GM21717 (cell line): Measurements from ENCODE around the gene RAB6B.

Experiments used
- ATAC-seq: cut with Tn5 transposase; IDR thresholded peaks from one replicate; pipeline ENCODE4 v1.9.1; 2021; ENCODE audit warnings: mild to moderate bottlenecking, moderate library complexity; ENCODE audit not compliant: unreplicated experiment

RAB6B gene

DNA sequence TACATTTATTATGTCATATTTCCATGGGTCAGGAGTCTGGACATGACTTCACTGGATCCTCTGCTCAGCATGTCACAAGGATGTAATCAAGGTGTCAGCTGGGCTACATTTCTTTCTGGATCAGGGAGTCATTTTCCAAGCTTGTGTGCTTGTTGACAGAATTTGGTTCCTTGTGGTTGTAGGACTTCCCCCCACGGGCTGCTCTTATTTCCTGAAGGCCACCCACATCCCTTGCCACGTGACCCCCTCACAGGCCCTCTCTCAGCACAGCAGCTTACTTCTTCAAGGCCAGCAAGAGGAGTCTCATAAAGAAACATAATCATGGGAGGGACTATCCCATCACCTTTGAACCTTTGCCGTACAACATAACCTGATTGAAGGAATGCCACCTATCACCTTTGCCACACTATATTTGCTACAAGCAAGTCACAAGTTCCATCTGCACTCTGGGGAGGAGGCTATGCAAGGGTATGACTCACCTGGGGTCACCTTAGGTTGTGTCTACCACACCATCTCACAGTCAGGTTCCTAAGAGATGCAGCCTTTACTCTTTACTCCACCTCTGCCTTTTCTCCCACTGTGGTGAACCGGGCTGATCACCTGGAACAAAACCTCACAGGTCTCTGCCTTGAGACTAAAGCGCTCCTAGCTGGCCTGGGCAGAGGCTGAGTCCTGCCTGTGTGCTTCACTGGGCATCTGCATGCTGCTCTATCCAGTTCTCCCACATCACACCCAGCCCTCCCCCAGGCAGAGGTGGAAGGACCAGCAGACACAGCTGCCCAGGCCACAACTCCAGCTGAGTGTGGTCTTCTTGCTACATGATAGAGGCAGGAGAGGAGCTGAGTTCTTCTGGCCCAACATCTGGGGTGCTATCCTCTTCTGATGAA, 13.5 kb downstream of the RAB6B start:
- no peak for ATAC-seq

DNA sequence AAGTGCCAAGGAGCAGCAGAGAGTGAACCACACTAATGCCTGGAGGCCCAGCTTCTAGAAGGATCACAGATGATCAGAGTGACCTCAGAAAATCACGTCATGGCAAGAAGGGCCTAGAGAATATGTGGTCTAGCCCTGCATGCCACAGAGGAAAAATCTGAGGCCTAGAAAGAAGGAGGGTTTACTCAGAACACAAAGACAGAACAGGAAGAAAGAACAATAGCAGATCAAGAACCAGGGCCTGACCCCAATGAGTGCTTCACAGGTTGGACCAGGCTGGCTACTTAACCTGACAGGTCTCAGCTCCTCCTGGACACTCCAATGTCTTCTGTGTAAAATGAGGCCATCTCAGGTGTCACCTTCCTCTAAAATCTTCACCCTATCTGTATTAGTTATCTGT, 14.2 kb downstream of the RAB6B start:
- no peak for ATAC-seq

DNA sequence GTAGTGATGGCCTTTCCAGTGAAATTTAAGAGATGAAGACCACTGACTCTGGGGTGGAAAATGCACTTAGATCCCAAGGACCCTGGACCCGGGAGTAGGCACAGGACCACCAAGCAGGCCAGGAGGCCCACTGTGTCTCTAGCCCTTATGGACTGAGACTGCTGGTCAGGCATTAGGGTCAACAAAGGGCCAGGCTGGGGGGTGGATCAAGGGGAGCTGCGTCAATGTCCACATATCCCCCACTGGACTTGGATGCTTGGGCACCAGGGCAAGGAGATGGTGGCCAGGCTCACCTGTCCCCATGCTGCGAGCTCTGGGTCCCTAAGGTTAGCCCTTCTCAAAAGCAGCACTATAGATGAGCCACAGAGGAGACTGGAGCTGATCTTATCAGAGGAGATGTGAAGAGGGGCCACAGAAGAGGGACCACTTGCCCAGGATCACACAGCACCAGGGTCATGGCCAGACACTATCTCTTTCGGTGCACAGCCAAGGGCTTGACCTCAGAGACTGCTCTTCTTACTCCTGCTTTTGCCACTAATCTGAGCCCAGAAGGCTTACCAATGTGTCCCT, 14.7 kb downstream of the RAB6B start:
- no peak for ATAC-seq

DNA sequence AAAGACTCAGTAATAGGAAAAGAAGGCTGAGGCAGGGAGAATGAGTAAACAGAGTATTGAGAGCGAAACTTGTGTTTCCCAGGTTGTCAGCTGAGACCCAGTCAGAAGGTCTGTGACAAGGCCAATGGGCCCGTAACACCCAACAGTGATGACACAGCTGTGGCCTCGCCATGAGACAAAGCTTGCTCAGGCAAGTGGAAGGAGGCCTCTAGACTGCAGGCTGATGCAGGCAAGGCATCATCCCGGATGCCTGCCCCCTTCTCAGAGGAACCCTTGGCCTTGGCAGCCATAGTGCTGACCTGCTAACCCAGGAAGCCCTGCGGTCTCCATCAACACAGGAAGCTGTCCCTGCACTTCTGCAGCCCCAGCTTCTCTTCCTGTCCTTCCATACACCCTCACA, 15.4 kb downstream of the RAB6B start:
- peak; percentile 76 for ATAC-seq

DNA sequence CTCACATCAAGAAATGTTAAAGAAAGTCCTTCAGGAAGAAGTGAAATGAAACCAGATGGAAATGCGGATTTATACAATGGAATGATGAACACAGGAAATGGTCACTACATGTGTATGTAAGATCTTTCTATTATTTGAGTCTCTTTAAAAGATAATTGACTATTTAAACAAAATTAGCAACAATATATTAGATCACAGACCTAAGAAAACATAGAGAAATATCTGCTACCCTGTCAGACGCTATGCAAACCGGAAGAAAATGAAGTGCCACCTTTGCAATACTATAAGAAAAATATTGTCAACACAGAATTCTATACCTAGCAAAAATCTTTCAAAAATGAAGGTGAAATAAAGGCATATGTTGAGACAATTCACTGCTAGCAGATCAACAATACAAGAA, 17.2 kb downstream of the RAB6B start:
- no peak for ATAC-seq

DNA sequence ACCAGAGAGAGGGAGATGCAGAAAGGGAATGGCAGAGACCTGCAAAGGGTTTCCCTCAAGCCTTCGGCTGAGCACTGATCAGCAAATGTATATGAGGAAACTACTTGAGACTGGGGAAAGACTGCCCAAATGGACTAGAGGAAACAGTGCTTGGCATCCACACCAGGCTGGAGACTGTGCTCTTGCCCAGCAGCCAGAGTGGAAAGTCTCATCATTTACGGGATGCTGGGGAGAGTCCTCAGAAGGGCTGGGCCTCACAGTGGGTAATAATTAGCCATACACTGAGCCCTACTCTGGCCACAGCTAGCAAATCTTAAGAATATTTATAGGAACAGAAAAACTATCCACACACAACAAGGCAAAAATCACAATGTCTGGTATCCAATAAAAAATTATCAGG, 18.5 kb downstream of the RAB6B start:
- ATAC-seq: no peak

DNA sequence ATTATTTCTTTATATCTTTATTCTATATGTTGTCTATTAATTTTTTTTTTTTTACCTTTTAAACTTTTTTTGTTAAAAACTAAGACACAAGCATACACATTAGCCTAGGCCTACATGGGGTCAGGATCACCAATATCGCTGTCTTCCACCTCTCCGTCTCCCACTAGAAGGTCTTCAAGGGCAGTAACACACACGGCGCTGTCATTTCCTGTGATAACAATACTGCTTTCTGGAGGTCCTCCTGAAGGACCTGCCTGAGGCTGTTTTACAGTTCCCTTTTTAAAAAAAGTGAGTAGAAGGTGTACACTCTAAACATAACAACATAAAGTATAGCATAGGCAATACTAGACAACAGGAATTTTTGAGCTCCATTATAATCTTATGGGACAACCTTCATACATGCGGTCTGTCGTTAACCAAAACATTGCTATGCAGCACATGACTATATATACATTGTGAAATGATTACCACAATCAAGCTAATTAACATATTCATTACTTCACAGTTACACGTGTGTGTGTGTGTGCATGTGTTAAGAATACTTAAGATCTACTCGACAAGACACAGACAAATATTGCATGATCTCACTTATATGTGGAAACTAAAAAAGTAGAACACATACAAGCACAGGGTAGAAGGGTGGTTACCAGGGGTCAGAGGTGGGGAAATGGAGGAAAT, 20.8 kb downstream of the RAB6B start:
- ATAC-seq: no peak

DNA sequence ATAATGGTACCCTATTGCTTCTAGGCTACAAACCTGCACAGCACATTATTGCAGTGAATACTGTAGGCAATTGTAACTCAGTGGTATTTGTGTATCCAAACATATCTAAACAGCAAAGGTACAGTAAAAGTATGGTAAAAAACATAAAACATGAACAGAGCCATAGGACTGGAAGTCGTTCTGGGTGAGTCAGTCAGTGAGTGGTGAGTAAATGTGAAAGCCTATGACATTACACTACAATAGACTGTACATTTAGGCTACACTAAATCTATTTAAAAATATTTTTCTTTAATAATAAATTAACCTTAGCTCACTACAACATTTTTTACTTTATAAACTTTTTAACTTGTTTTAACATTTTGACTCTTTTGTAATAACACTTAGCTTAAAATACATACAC, 21.3 kb downstream of the RAB6B start:
- no peak for ATAC-seq

DNA sequence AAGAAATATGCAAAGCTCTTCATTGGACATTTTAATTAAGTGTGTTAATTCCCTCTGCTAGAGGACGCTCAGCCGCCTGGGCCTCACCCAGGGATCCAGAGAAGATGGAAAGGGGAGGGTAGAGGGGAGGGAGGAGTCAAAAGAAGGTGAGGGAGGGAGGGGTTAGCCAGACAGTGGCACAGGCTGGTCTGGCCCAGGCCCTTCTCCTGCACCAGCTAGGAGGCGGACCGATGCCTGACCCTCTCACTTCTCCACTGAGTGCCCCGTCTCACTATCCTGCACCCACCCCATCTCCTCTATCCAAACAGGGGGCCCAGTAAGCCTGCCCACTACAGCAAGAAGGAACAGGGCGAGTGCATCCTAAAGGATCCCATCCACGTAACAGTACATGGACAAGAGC, 22.9 kb downstream of the RAB6B start:
- no peak for ATAC-seq

DNA sequence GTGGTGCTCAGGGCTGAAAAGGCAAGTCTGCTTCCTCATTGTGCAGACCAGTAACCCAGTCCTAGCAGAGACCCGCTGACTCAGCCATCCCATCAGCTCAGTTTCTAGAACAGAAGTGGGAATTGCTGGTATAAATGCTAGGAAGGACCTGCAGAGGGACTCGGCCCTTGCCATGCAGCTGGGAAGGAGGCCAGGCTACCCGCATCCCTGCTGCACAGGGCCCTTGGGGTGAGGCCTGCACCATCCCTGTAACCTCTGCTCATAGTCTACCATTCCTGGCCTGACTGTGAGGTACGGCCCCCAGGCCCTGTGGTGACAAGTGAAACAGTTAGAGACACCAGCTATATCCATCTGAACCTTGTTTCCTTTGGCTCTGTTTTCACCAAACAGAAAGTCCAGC, 23.5 kb downstream of the RAB6B start:
- ATAC-seq: no peak

DNA sequence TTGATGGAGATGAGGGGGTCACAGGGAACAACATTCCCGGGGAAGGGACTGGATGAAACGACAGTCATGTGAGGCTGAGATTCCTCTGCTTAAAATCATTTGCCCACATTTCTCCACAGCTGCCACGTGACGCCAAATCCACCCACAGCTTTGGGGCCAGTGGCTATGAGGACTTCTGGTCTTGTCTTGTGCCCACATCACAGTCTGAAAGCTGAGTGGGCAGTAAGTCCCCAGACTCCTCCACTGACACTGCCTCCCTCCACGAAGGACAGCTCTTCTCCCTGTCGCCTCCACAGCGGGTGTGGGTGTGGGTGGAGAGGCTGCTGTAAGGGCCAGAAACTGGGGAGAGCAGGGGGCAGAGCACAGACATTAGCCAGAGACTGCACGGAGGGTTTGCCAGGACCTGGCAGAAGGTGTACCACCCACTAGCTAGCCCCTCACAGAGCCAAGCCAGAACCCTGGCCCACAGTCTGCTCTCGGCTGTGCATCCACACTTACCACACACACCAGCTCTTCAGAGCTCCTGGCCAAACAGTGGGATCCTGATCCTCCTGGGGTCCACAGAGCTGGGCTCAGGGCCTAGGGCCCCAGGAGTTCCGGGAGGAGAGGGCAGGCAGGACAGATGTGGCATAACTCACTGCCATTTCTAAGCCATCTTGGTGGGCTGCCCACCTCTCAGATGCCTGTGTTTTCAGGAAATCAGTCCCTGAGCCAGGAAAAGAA, 24.2 kb downstream of the RAB6B start:
- ATAC-seq: no peak

DNA sequence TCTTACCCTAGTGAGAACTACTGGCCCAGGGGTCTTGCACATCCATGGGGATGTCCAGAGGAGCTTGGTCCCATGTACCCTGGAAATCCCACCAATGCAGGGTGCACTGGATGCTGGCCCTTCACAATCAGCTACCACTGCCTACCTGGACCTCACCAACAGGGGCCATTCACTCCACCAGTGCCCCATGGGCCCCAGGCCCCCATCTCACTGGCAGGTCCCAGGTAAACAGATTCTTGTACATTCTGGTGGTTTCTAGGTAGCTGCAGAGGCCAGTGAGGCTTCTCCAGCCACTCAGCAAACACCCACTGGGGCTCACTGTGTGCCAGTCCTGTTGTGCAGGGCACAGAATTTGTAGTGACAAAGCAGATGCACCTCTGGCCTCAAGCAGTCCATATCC, 24.9 kb downstream of the RAB6B start:
- ATAC-seq: no peak

DNA sequence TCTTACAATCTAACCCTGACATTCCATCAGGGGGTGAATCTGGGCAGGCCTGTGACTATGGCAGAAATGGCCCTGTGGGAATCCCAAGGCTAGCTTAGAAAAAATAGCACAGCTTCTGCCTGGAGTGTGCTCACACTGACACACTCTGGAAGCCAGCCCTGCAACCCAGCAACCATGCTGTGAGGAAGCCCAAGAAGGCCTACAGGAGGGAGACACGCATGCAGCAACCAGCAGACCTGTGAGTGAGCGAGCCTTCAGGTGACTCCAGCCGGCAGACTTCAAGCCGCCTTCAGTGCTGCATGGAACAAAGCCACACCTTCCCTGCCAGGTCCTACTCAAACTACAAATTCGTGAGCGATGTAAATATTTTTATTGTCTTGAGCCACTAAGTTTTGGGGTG, 26.1 kb downstream of the RAB6B start:
- no peak for ATAC-seq

DNA sequence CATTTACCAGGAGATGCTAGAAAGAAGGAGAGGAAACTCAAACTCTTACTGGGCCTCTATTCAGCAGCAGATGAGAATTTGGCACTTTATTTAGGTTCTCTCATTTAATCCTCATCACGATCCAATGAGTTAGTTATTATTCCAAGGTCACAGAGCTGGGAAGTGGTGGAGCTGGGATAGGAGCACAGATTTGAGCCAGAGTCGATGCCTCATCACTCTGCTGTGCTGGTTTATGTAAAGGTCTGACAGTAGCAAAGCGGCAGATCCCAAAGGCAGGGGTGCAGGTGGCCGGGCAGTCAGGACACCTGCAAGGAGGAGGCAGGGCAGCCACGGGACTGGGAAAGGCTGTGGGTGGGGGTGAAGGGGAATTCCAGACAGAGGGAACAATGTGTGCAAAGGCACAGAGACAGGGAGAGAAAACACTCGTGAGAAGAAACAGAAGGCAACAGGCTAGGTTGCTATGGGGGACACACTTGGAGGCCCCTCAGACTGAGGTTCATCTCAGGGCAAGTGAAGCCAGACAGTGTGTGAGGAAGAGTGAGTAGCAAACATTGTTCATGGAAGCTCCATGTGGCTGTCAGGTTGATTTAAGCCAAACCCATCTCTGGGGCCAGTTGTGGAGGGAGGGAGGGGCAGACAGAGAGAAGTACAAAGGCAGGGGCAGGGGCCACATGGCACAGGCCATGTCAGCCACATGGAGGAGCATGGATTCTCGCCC, 26.8 kb downstream of the RAB6B start:
- no peak for ATAC-seq

DNA sequence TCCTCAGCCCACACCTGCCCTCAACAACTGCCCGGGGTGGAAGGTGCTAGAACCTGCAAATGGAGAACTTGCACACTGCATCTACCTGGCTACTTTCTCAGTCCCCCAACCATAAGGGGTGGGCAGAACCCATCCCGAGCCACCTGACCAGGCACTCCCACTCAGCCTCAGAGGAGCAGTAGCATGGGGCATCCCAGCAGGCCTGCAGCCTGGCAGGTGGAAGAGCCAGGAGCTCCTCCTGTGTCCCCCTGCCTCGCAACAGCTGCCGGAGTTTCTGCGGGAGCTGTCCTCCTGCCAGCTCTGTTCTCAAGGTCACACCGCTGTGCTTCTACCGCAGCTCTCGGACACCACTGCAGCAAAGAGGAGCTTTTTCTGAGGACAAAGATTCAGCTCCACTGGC, 27.5 kb downstream of the RAB6B start:
- ATAC-seq: no peak

DNA sequence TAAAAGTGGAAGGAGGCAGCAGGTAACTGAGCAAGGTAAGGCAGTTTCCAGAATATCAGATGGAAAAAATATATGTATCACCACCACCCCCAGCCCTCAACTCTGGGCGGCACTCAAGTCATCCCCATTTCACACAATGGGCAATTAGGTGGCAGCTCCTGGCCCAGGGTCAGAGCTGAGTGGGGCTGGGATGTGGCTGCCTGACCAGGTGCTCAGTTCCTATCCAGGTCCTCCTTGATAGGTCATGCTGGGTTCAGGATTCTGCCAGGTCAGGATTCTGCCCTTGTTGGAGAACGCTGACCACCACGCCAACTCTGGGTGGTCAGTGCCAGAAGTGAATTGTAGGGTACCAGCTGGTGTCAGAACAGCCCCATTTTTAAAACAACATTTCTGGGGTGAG, 29.5 kb downstream of the RAB6B start:
- no peak for ATAC-seq

DNA sequence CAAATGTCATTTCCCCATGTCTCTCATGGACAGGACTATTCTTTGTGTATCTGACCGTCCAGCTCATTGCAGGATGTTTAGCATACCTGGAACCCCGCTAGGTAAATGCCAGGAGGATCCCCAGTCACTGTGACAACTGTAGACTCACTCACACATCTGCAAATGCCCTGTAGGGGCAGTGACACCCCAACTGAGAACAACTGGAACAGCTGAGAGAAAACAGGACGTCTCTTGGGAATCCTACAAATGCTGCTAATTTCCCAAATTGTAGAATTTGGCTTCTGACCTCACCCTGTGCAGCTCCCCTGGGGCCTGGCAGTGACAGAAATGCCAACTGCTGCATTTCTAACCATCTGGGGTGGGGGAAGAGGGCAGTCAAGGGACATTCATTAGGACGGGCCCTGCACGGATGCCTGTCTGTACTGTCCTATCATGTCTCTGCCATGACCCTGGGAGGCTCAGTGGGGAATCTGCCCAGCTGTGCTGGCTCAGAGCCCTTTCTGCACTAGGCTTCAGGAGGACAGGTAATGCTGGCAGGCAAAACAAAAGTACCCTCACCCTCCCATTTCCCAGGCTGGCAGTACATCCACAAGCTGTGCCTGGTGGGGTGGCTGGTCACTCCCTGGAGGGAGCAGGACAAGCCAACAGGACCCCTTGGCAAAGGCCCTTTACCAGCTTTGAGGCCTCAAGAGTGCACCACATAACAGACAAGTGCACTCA, 30.4 kb downstream of the RAB6B start:
- no peak for ATAC-seq

DNA sequence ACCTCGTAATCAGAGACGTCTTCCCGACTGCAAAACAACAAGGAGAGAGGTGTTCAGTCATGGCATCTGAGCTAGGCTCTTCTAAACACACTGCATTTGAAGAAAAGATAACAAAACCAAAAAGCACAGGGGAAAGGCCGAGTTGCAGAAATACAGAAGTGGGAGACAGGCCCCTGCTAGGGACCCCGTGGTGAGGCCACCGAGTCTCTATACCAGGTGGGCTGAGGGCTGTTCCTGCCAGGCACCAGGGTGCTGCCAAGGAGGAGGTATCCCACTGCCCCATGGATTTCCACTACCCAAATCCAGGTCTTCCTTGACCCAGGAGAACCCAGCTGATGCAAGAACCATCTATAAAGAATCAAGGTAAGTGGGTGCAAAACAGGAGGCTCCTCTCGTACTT, 31.1 kb downstream of the RAB6B start:
- ATAC-seq: no peak

DNA sequence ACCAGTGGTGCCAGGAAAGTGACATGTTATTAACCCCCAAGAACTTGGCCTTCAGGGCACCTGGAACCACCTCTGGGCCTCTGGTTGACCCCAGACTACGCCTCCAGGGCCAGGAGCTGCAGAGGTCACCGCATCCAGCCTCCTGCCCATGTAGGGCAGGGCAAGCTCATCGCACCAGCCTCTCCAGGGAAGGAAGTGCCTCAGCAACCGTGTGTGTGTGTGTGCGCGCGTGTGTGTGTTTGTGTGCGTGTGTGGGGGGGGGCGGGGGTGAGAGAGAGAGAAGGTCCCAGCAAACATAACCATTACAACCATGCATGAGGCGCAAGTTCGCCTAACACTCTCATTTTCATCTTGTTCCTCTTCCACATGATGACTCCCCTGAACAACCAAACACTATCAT, 31.8 kb downstream of the RAB6B start:
- no peak for ATAC-seq

DNA sequence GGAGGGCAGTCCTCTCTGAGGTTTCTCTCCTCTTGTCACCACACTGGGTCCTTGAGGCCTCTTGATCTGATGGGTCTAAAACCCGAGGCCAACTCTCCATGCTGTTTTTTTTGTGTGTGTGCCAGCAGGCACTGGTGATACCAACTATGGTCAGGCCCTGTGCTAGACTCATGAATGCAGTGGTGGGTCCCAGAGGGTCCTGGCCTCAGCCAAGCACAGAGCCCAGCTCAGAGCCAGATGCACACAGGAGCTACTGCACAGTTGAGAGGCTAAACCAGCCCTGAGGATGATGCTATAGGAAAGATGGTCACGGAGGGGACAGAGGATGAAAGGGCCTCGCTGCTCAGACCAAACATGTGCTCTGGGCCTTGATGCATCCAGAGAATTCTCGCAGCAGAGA, 33.5 kb downstream of the RAB6B start:
- ATAC-seq: no peak
